ENCODE measurements around the gene CCDC8.

DNA sequence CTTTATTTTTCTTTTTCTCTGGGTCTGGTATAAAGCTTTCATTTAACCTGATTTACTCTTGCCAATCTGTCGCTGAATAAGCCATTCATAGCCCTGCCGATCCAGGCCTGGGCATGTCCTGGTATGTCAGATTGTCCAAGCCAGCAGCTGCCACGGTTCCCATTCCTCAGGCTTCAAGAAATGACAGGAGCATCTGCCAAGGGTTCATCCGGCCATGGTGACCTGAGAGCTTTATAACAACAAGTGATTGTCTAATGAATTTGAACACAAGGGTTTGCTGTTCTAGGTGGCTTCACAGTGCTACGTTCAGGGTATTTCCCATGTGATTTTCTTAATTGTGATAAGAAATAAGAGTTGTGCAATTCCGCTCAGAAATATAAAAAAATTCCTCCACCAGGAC is 38.0 kb upstream of the CCDC8 start:
- TF ChIP-seq EP300 (IDR thresholded peaks at IDR 0.05) (no peak), POLR2AphosphoS5 (IDR thresholded peaks at IDR 0.05) (no peak)

Data from upper lobe of left lung (tissue), 4 donors.